Measurements from ENCODE around the gene WASF3.

WASF3 gene, protein sequence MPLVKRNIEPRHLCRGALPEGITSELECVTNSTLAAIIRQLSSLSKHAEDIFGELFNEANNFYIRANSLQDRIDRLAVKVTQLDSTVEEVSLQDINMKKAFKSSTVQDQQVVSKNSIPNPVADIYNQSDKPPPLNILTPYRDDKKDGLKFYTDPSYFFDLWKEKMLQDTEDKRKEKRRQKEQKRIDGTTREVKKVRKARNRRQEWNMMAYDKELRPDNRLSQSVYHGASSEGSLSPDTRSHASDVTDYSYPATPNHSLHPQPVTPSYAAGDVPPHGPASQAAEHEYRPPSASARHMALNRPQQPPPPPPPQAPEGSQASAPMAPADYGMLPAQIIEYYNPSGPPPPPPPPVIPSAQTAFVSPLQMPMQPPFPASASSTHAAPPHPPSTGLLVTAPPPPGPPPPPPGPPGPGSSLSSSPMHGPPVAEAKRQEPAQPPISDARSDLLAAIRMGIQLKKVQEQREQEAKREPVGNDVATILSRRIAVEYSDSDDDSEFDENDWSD

DNA sequence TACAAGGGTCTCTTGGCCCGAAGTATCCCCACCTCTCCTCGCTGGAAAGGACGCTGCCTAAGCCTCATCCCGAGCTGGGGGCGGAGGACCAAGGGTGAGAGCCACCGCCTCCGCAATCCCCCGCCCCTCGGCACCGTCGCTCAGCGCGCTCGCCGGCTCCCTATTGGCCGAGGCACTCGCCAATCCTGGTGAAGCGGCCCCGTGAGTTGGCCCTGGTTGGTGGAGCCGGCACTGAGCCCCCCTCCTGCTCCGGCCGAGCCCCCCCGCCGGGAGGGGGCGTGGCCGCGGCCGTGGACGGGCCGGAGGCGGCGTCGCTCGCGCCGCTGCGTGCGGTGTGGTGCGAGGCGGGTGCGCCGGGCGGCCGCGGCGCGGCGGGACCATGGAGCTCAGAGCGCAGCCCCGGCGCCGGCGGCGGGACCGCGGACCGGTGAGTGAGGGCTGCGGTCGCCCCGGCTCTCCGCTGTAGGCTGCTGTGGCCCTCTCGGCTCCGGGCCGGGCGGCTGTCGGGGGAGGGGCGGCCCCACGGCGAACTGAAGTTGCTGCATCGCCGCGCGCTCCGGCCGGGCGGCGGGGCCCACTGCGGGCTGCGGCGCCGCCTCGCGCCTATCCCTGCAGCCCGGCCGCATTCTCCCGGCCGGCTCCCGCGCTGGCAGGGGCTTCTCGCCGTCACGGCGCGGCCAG is at the start of gene WASF3:
WASF3 (plus strand) TSS at position 291 of the 681 bp plus-strand sequence. CDS start 84,588 bp downstream, outside the sequence.
- TF ChIP-seq, protein P1, sequence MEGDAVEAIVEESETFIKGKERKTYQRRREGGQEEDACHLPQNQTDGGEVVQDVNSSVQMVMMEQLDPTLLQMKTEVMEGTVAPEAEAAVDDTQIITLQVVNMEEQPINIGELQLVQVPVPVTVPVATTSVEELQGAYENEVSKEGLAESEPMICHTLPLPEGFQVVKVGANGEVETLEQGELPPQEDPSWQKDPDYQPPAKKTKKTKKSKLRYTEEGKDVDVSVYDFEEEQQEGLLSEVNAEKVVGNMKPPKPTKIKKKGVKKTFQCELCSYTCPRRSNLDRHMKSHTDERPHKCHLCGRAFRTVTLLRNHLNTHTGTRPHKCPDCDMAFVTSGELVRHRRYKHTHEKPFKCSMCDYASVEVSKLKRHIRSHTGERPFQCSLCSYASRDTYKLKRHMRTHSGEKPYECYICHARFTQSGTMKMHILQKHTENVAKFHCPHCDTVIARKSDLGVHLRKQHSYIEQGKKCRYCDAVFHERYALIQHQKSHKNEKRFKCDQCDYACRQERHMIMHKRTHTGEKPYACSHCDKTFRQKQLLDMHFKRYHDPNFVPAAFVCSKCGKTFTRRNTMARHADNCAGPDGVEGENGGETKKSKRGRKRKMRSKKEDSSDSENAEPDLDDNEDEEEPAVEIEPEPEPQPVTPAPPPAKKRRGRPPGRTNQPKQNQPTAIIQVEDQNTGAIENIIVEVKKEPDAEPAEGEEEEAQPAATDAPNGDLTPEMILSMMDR (IDR thresholded peaks at IDR 0.05; ENCODE audit: low read depth, low read length), result no peak
- H3K36me3 ChIP-seq, result no peaks in the 10 kb centered on the region
- H3K4me3 ChIP-seq (ENCODE audit: low read depth, low read length), result peak within 1 kb of the TSS; percentile 93
- DNase-seq, result peak; percentile 100
- H3K27me3 ChIP-seq (ENCODE audit: insufficient read depth, low read depth, severe bottlenecking), result no peaks in the 10 kb centered on the region
- no peaks in the 10 kb centered on the region for H3K9me3 ChIP-seq (ENCODE audit: severe bottlenecking)
- H3K27ac ChIP-seq, result peak within 1 kb of the TSS; percentile 88

DNA sequence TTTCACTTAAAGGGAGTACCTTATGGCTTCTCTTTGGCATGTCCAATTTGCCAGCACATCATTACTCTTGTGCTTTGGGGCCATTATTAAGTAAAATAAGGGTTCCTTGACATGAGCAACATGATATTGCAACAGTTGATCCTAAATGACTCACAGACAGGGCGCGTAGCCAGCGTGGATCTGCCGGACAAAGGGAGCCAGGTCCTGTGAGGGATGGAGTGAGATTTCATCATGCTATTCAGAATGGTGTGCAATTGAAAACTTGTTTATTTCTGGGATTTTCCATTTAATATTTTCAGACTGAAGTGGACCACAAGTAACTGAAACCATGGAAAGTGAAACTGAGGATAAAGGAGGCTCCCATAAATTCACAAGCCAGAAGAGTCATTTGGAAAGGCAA is 48.6 kb upstream of the WASF3 start:
- Histone ChIP-seq H3K4me3 (ENCODE audit: low read depth, low read length) (no peak overlapping the region), H3K36me3 (no peaks in the 10 kb centered on the region), H3K27ac (no peak overlapping the region), H3K27me3 (ENCODE audit: insufficient read depth, low read depth, severe bottlenecking) (no peaks in the 10 kb centered on the region), H3K9me3 (ENCODE audit: severe bottlenecking) (peaks cover 30% of the 10 kb centered on the region)
- no peak for DNase-seq
- TF ChIP-seq, protein P1 (IDR thresholded peaks at IDR 0.05; ENCODE audit: low read depth, low read length), result no peak

DNA sequence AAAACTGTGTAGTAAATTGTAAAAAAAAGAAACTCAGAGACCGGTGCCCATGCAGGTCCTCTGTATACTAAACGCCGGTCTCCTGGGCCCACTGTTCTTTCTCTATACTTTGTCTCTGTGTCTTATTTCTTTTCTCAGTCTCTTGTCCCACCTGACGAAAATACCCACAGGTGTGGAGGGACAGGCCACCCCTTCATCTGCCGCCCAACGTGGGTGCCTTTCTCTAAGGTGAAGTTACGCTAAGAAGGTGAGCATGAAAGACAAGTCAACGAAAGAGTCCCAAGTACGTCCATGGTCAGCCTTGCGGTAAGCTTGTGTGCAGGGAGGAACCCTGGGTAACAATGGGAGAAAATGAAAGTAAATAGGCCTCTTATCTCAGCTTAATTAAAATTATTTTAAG is 48.0 kb upstream of the WASF3 start:
- Histone ChIP-seq H3K27ac (no peak overlapping the region), H3K9me3 (ENCODE audit: severe bottlenecking) (peaks cover 30% of the 10 kb centered on the region), H3K4me3 (ENCODE audit: low read depth, low read length) (no peak overlapping the region), H3K36me3 (no peaks in the 10 kb centered on the region), H3K27me3 (ENCODE audit: insufficient read depth, low read depth, severe bottlenecking) (no peaks in the 10 kb centered on the region)
- TF ChIP-seq, protein P1 (IDR thresholded peaks at IDR 0.05; ENCODE audit: low read depth, low read length), result no peak
- no peak for DNase-seq

DNA sequence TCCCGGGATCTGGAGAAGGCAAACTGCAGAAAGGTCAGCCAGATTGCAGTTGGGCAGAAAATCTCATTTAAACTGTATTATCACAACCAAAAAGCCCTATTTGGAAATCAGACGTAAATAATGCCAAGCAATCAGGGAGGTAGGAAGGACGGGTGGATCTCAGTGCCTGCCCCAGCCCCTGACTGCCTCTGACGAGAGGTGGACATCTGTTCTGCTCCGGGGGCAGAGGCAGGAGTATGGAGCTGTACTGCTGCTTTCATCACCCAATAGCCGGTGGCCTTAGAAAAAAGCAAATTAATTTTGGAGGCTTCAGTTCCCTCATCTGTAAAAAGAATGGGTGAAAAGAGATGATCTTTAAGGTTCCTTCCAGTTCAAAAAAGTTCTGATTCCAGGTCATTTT is 43.6 kb upstream of the WASF3 start:
- Histone ChIP-seq H3K36me3 (no peaks in the 10 kb centered on the region), H3K27ac (peak overlapping the region; percentile 1; the same call in 1 of the 2 replicates), H3K9me3 (ENCODE audit: severe bottlenecking) (peaks cover 22% of the 10 kb centered on the region), H3K4me3 (ENCODE audit: low read depth, low read length) (no peak overlapping the region), H3K27me3 (ENCODE audit: insufficient read depth, low read depth, severe bottlenecking) (no peaks in the 10 kb centered on the region)
- DNase-seq, result peak; percentile 56
- TF ChIP-seq, protein P1 (IDR thresholded peaks at IDR 0.05; ENCODE audit: low read depth, low read length), result no peak

DNA sequence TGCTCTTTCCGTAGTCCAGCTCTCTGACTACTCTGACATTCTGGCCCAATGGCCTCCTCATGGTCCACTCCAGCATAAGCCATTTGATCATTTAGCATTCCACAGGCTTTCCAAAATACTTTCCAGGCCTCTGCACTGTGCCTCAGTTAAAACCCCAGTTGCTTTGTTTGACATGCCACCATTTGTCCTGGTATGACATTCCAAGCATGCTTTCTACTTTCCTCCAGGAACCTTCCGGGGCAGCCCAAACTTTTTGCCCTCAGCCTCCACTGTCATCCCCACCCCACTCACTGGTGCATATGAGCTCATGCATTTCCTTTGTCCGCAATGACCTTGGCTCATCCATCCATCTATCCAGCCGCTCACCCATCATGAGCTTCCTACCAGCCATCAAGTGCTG is 41.8 kb upstream of the WASF3 start:
- no peaks in the 10 kb centered on the region for H3K36me3 ChIP-seq
- peaks cover 8% of the 10 kb centered on the region for H3K9me3 ChIP-seq (ENCODE audit: severe bottlenecking)
- H3K27ac ChIP-seq, result no peak overlapping the region
- H3K27me3 ChIP-seq (ENCODE audit: insufficient read depth, low read depth, severe bottlenecking), result no peaks in the 10 kb centered on the region
- H3K4me3 ChIP-seq (ENCODE audit: low read depth, low read length), result no peak overlapping the region
- TF ChIP-seq, protein P1 (IDR thresholded peaks at IDR 0.05; ENCODE audit: low read depth, low read length), result no peak
- DNase-seq, result no peak

All from WERI-Rb-1 (cell line).